GM18868 (cell line): Measurements from ENCODE around the gene CMA1.
A peak's percentile ranks its signal among the peaks of the same experiment; 100 is the strongest.
"Not testable (repeated sequence)": the region's sequence is repeated elsewhere in the genome, so short reads cannot be mapped to it uniquely, and the experiment has no call there.

Experiments used
- ATAC-seq: cut with Tn5 transposase; IDR thresholded peaks from one replicate; pipeline ENCODE4 v1.9.1; 2021; ENCODE audit warnings: mild to moderate bottlenecking, moderate library complexity; ENCODE audit not compliant: unreplicated experiment

CMA1 gene

GRCh38 chr14:24508155-24508840 lies at the start of gene CMA1:
CMA1 (minus strand) TSS chr14:24508265; CDS start chr14:24508235, 30 bp downstream.
- peak; percentile 79 for ATAC-seq

- ATAC-seq: no peak
These were observed 48.7 kb upstream of the CMA1 start for GRCh38 chr14:24556756-24557155.

GRCh38 chr14:24549064-24549463 lies 41.0 kb upstream of the CMA1 start:
- ATAC-seq: not testable (repeated sequence)

GRCh38 chr14:24542346-24542936 lies 34.4 kb upstream of the CMA1 start:
- ATAC-seq: no peak

GRCh38 chr14:24535737-24536136 lies 27.7 kb upstream of the CMA1 start:
- peak; percentile 84 for ATAC-seq

- ATAC-seq: no peak
These were observed 26.2 kb upstream of the CMA1 start for GRCh38 chr14:24534286-24534685.

GRCh38 chr14:24525877-24526620 lies 18.0 kb upstream of the CMA1 start:
- ATAC-seq: not testable (repeated sequence)

GRCh38 chr14:24518851-24519250 lies 10.8 kb upstream of the CMA1 start:
- ATAC-seq: peak; percentile 49

- ATAC-seq: peak; percentile 68
These were observed 6.1 kb upstream of the CMA1 start for GRCh38 chr14:24514209-24514608.

GRCh38 chr14:24513009-24513408 lies 4.9 kb upstream of the CMA1 start:
- ATAC-seq: no peak

GRCh38 chr14:24506443-24506842 lies 1.6 kb downstream of the CMA1 start:
- no peak for ATAC-seq

- ATAC-seq: no peak
These were observed 3.6 kb downstream of the CMA1 start for GRCh38 chr14:24504425-24504950.

GRCh38 chr14:24491586-24492408 lies 16.3 kb downstream of the CMA1 start:
- not testable (repeated sequence) for ATAC-seq

- peak; percentile 56 for ATAC-seq
These were observed 24.3 kb downstream of the CMA1 start for GRCh38 chr14:24483604-24484252.

GRCh38 chr14:24482699-24483303 lies 25.3 kb downstream of the CMA1 start:
- ATAC-seq: peak; percentile 5

GRCh38 chr14:24481622-24482324 lies 26.3 kb downstream of the CMA1 start:
- peak; percentile 90 for ATAC-seq

- not testable (repeated sequence) for ATAC-seq
These were observed 28.1 kb downstream of the CMA1 start for GRCh38 chr14:24479999-24480398.

- no peak for ATAC-seq
These were observed 32.8 kb downstream of the CMA1 start for GRCh38 chr14:24475261-24475660.

- ATAC-seq: no peak
These were observed 34.9 kb downstream of the CMA1 start for GRCh38 chr14:24473211-24473610.
